ENCODE measurements around the gene GPC1.

DNA sequence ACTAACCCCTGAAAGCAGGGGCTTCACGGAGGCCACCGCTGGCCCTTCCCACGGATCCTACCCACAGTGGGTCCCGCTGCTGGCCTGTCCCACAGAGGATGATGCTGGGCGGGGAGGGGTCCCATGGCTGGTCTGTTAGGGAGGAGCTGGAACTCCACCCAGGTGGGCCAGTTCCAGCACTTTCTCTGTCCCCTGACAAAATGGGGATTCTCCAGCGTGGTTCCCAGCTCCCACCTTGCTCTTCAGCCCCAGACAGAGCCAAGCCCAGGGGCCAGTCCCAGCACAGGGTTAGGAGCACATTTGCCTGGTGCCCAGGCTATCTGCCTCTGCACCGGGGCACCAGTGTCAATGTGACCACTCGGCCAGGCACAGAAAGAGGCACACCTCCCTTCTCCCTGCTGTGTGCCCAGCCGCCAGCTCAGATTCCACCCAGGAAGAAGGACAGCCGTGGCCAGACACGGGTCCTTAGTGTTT lies 72.4 kb downstream of the GPC1 start:
- TF ChIP-seq EP300 (IDR thresholded peaks at IDR 0.05) (no peak), POLR2AphosphoS5 (IDR thresholded peaks at IDR 0.05) (no peak), POLR2A (IDR thresholded peaks at IDR 0.05) (no peak)
- TF ChIP-seq, protein P1, sequence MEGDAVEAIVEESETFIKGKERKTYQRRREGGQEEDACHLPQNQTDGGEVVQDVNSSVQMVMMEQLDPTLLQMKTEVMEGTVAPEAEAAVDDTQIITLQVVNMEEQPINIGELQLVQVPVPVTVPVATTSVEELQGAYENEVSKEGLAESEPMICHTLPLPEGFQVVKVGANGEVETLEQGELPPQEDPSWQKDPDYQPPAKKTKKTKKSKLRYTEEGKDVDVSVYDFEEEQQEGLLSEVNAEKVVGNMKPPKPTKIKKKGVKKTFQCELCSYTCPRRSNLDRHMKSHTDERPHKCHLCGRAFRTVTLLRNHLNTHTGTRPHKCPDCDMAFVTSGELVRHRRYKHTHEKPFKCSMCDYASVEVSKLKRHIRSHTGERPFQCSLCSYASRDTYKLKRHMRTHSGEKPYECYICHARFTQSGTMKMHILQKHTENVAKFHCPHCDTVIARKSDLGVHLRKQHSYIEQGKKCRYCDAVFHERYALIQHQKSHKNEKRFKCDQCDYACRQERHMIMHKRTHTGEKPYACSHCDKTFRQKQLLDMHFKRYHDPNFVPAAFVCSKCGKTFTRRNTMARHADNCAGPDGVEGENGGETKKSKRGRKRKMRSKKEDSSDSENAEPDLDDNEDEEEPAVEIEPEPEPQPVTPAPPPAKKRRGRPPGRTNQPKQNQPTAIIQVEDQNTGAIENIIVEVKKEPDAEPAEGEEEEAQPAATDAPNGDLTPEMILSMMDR (IDR thresholded peaks at IDR 0.05) = no peak
